ENCODE results near the gene SULT4A1.

Gene SULT4A1

DNA sequence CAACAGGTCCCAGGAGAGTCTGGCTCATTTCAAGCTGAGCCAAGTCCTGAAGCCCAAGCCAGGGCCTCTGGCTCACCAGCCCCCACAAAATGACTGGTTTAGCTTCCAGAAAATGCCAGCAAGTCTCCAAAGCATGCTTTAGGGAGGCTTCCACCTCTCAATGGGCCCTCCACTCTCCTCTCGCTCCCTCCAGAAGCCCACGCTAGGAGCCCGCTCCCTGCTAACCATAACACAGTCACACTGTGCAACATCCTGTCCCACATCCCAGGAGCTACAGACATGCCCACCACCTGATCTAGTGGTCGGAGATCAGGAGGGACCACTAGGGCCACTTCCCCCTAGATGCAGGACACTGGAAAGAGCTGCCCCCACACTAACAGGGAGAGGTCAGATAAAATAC, 6.9 kb downstream of the SULT4A1 start:
- H3K9ac ChIP-seq (ENCODE audit: low read length) = no peak overlapping the region
- H3K36me3 ChIP-seq (ENCODE audit: insufficient read depth, low read length) = no peaks in the 10 kb centered on the region
- no peak overlapping the region for H3K4me2 ChIP-seq (ENCODE audit: low read length)
- H2AFZ ChIP-seq (ENCODE audit: low read length) = no peak overlapping the region
- no peak overlapping the region for H3K4me3 ChIP-seq (ENCODE audit: low read depth, low read length, poor library complexity, severe bottlenecking)
- no peak for TF ChIP-seq EZH2 (IDR thresholded peaks at IDR 0.05; ENCODE audit: borderline replicate concordance, low read length)
- TF ChIP-seq, protein P1, sequence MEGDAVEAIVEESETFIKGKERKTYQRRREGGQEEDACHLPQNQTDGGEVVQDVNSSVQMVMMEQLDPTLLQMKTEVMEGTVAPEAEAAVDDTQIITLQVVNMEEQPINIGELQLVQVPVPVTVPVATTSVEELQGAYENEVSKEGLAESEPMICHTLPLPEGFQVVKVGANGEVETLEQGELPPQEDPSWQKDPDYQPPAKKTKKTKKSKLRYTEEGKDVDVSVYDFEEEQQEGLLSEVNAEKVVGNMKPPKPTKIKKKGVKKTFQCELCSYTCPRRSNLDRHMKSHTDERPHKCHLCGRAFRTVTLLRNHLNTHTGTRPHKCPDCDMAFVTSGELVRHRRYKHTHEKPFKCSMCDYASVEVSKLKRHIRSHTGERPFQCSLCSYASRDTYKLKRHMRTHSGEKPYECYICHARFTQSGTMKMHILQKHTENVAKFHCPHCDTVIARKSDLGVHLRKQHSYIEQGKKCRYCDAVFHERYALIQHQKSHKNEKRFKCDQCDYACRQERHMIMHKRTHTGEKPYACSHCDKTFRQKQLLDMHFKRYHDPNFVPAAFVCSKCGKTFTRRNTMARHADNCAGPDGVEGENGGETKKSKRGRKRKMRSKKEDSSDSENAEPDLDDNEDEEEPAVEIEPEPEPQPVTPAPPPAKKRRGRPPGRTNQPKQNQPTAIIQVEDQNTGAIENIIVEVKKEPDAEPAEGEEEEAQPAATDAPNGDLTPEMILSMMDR (IDR thresholded peaks at IDR 0.05; ENCODE audit: low read length) = no peak
- no peaks in the 10 kb centered on the region for H4K20me1 ChIP-seq (ENCODE audit: insufficient read depth, low read length)
- H3K9me2 ChIP-seq (ENCODE audit: low read depth, low read length) = no peaks in the 10 kb centered on the region
- H3K27ac ChIP-seq (ENCODE audit: low read depth, low read length, poor library complexity, severe bottlenecking) = no peak overlapping the region
- no peaks in the 10 kb centered on the region for H3K9me3 ChIP-seq (ENCODE audit: low read length)
- no peaks in the 10 kb centered on the region for H3K79me2 ChIP-seq (ENCODE audit: insufficient read depth, low read length)
- no peaks in the 10 kb centered on the region; the same call in 1 of the 2 replicates for H3K27me3 ChIP-seq (ENCODE audit: insufficient read depth, low read length)
- no peaks in the 10 kb centered on the region for H3F3A ChIP-seq (ENCODE audit: insufficient read depth, low read length)
- H3K4me1 ChIP-seq (ENCODE audit: insufficient read depth, low read length, severe bottlenecking) = no peaks in the 10 kb centered on the region

DNA sequence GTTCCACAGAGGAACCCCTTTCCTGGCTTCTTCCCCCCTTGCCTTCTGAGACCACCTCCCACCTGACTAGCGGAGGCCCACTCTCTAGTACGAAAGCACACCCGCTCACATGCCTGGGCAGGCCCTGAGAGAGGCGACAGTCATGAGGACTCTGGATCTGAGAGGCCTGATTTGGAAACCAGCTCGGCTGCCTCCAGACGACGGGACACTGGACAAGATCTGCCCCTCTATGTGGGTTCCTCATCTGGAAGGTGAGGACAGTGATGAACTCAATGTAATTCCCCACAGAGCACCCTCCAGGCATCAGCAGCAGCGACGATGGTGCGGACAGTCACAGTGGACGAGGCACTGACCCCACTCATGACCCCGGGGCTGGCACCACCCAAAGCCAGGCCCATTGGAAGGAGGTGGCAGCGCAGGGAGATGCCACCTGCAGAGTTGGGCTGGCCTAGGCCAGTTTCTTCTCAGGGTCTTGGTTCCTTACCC, 7.5 kb downstream of the SULT4A1 start:
- H3K79me2 ChIP-seq (ENCODE audit: insufficient read depth, low read length) = no peaks in the 10 kb centered on the region
- no peak overlapping the region for H3K27ac ChIP-seq (ENCODE audit: low read depth, low read length, poor library complexity, severe bottlenecking)
- no peak overlapping the region for H3K4me3 ChIP-seq (ENCODE audit: low read depth, low read length, poor library complexity, severe bottlenecking)
- H3K36me3 ChIP-seq (ENCODE audit: insufficient read depth, low read length) = no peaks in the 10 kb centered on the region
- no peak overlapping the region for H2AFZ ChIP-seq (ENCODE audit: low read length)
- H3K9ac ChIP-seq (ENCODE audit: low read length) = no peak overlapping the region
- TF ChIP-seq, protein P1 (IDR thresholded peaks at IDR 0.05; ENCODE audit: low read length) = no peak
- TF ChIP-seq EZH2 (IDR thresholded peaks at IDR 0.05; ENCODE audit: borderline replicate concordance, low read length) = no peak
- no peaks in the 10 kb centered on the region for H3K9me2 ChIP-seq (ENCODE audit: low read depth, low read length)
- H3K9me3 ChIP-seq (ENCODE audit: low read length) = no peaks in the 10 kb centered on the region
- H3K4me1 ChIP-seq (ENCODE audit: insufficient read depth, low read length, severe bottlenecking) = no peaks in the 10 kb centered on the region
- no peak overlapping the region for H3K4me2 ChIP-seq (ENCODE audit: low read length)
- H4K20me1 ChIP-seq (ENCODE audit: insufficient read depth, low read length) = no peaks in the 10 kb centered on the region
- no peaks in the 10 kb centered on the region for H3F3A ChIP-seq (ENCODE audit: insufficient read depth, low read length)
- no peaks in the 10 kb centered on the region; the same call in 1 of the 2 replicates for H3K27me3 ChIP-seq (ENCODE audit: insufficient read depth, low read length)

DNA sequence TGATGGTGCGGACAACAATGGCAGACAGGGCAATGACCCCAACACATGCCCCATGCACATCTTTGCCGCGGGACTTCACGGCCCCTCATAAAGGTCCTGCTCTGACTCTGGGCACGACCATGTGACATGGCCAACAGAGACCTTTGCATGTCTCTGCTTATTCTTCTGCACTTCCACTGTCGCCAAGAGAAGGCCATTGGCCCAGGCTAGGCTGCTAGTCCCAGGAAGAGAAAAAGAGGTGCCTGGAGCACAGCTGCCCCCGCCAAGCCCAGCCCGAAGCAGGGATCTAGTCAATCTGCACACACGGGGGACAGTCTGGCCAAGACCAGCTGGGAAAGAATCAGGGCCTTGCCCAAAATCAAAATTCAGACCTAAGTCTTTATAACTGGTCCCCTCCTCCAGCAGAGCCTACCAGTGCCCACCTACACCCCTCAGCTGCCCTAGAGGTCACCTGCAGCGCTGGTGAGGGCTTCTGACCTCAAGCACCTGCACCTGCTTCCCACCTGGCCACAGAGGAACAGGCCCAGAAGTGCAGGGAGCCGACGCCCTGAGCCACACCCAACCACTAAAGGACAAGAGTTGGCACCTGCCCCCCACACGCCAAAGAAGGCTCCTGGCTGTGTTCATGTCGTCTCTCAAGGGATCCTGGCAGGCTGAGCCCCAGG, 8.1 kb downstream of the SULT4A1 start:
- Histone ChIP-seq H3K27ac (ENCODE audit: low read depth, low read length, poor library complexity, severe bottlenecking) (no peak overlapping the region), H3K27me3 (ENCODE audit: insufficient read depth, low read length) (no peaks in the 10 kb centered on the region; the same call in 1 of the 2 replicates), H3K36me3 (ENCODE audit: insufficient read depth, low read length) (no peaks in the 10 kb centered on the region), H3K4me3 (ENCODE audit: low read depth, low read length, poor library complexity, severe bottlenecking) (no peak overlapping the region), H3K9ac (ENCODE audit: low read length) (no peak overlapping the region), H3K4me1 (ENCODE audit: insufficient read depth, low read length, severe bottlenecking) (no peaks in the 10 kb centered on the region), H3K9me3 (ENCODE audit: low read length) (no peaks in the 10 kb centered on the region), H3K9me2 (ENCODE audit: low read depth, low read length) (no peaks in the 10 kb centered on the region), H3K4me2 (ENCODE audit: low read length) (no peak overlapping the region), H2AFZ (ENCODE audit: low read length) (no peak overlapping the region), H4K20me1 (ENCODE audit: insufficient read depth, low read length) (no peaks in the 10 kb centered on the region), H3K79me2 (ENCODE audit: insufficient read depth, low read length) (no peaks in the 10 kb centered on the region), H3F3A (ENCODE audit: insufficient read depth, low read length) (no peaks in the 10 kb centered on the region)
- TF ChIP-seq EZH2 (IDR thresholded peaks at IDR 0.05; ENCODE audit: borderline replicate concordance, low read length) = no peak
- TF ChIP-seq, protein P1 (IDR thresholded peaks at IDR 0.05; ENCODE audit: low read length) = no peak
